ENCODE results near the gene CLCN2. TPM values are rescaled to one million over a fixed set of nuclear protein-coding genes. Genes with fewer than 3 reads are reported as not detected.

Gene CLCN2
- total RNA-seq (2022), result 23.0 and 28.6 TPM in 2 replicates
- percentile 57 among the genes with signal in this experiment for Bru-seq, nascent RNA
- percentile 68 among the genes with signal in this experiment for BruChase-seq, experiment 1, labeled RNA remaining after a 2-hour chase
- BruChase-seq, experiment 2, labeled RNA remaining after a 6-hour chase, result percentile 69 among the genes with signal in this experiment
- long read RNA-seq, transcript CLCN2-201 (24 exons, 3,290 nt), result major isoform, 9 of 15 reads
- long read RNA-seq, partial matches to known transcripts, result 3 of 15 reads
- long read RNA-seq, other reads (novel, unspliced or antisense), result 3 of 15 reads

GRCh38 chr3:184361532-184361931 lies at the start of gene CLCN2, which contains the start of gene POLR2H:
Gene CLCN2, minus strand, starts transcription at chr3:184361605. Its CDS starts 126 bp downstream, at chr3:184361479.
Gene POLR2H, plus strand, starts transcription at chr3:184361710. Its CDS starts 1,783 bp downstream, at chr3:184363493.
- Mint-ChIP-seq H3K9me3 (ENCODE audit: unreplicated experiment) (no peaks in the 10 kb centered on the region), H3K27me3 (ENCODE audit: insufficient read depth, unreplicated experiment) (no peaks in the 10 kb centered on the region), H3K27ac (ENCODE audit: unreplicated experiment) (peak within 1 kb of the TSS; percentile 97), H3K4me1 (ENCODE audit: low read depth, unreplicated experiment) (peaks cover 11% of the 10 kb centered on the region), H3K36me3 (ENCODE audit: insufficient read depth, unreplicated experiment) (peaks cover 35% of the 10 kb centered on the region), H3K4me3 (ENCODE audit: unreplicated experiment) (peak within 1 kb of the TSS; percentile 97)
- peak; percentile 66 to 82 for DNase-seq
- ChIA-PET POLR2A (interaction anchor here (0.6 to 1.0 kb wide), 3 partner anchors 13 to 16 kb away, joined by 3 to 4 read pairs (median 3); no protein-coding TSS in a partner anchor), CTCF (interaction anchor here (0.9 to 2.6 kb wide), 4 partner anchors 10 to 200 kb away, joined by 4 to 12 read pairs (median 5); partner anchors contain the start of genes EPHB3 and FAM131A)
- Histone ChIP-seq H3K27me3 (replicated peaks; ENCODE audit: control insufficient read depth, insufficient read depth, low read length) (no peaks in the 10 kb centered on the region; the same call in 1 of the 2 replicates), H3K4me1 (peaks cover 6% of the 10 kb centered on the region; the same call in 1 of the 2 replicates), H3K4me3 (ENCODE audit: low read depth, low read length) (peak within 1 kb of the TSS; percentile 74), H3K36me3 (ENCODE audit: control insufficient read depth, insufficient read depth, low read length) (0 out of 2 replicates have a peak, but pooled peaks cover 1% of the 10 kb centered on the region), H3K9me3 (no peaks in the 10 kb centered on the region)
- intact Hi-C loops (cut with micrococcal nuclease; ENCODE audit: unreplicated experiment), result loop anchor here (1.0 kb wide), 1 partner anchor 16 kb away; no protein-coding TSS in a partner anchor
- TF ChIP-seq CTCF (IDR thresholded peaks at IDR 0.05; ENCODE audit: insufficient read depth in 1 of 2, low read depth in 1 of 2, low read length in 1 of 2, severe bottlenecking in 1 of 2, unreplicated experiment in 1 of 2), result no peak
- no TSS peak for BruUV-seq (replicated peaks)

- no peaks in the 10 kb centered on the region for H3K4me1 ChIP-seq
- ChIA-PET CTCF (no interaction called here), POLR2A (no interaction called here)
- no peaks in the 10 kb centered on the region for H3K36me3 ChIP-seq (ENCODE audit: control insufficient read depth, insufficient read depth, low read length)
- no peaks in the 10 kb centered on the region for H3K36me3 Mint-ChIP-seq (ENCODE audit: insufficient read depth, unreplicated experiment)
- DNase-seq, result peak in 1 of 2 experiments; percentile 15
- no TSS peak for BruUV-seq (replicated peaks)
- no peaks in the 10 kb centered on the region for H3K9me3 Mint-ChIP-seq (ENCODE audit: unreplicated experiment)
- H3K4me1 Mint-ChIP-seq (ENCODE audit: low read depth, unreplicated experiment), result no peaks in the 10 kb centered on the region
- H3K4me3 ChIP-seq (ENCODE audit: low read depth, low read length), result no peak overlapping the region
- H3K27me3 ChIP-seq (replicated peaks; ENCODE audit: control insufficient read depth, insufficient read depth, low read length), result no peaks in the 10 kb centered on the region
- no peak overlapping the region for H3K4me3 Mint-ChIP-seq (ENCODE audit: unreplicated experiment)
- H3K9me3 ChIP-seq, result no peaks in the 10 kb centered on the region
- TF ChIP-seq CTCF (IDR thresholded peaks at IDR 0.05; ENCODE audit: insufficient read depth in 1 of 2, low read depth in 1 of 2, low read length in 1 of 2, severe bottlenecking in 1 of 2, unreplicated experiment in 1 of 2), result no peak
- intact Hi-C loops (cut with micrococcal nuclease; ENCODE audit: unreplicated experiment), result no loop called here
- no peaks in the 10 kb centered on the region for H3K27me3 Mint-ChIP-seq (ENCODE audit: insufficient read depth, unreplicated experiment)
- H3K27ac Mint-ChIP-seq (ENCODE audit: unreplicated experiment), result no peak overlapping the region
These were observed 48.6 kb upstream of the CLCN2 start for GRCh38 chr3:184409946-184410500.

GRCh38 chr3:184409331-184409926 lies 48.0 kb upstream of the CLCN2 start:
- no peaks in the 10 kb centered on the region for H3K27me3 ChIP-seq (replicated peaks; ENCODE audit: control insufficient read depth, insufficient read depth, low read length)
- ChIA-PET POLR2A (no interaction called here), CTCF (no interaction called here)
- Mint-ChIP-seq H3K27ac (ENCODE audit: unreplicated experiment) (no peak overlapping the region), H3K4me3 (ENCODE audit: unreplicated experiment) (no peak overlapping the region), H3K36me3 (ENCODE audit: insufficient read depth, unreplicated experiment) (no peaks in the 10 kb centered on the region), H3K9me3 (ENCODE audit: unreplicated experiment) (no peaks in the 10 kb centered on the region), H3K27me3 (ENCODE audit: insufficient read depth, unreplicated experiment) (no peaks in the 10 kb centered on the region), H3K4me1 (ENCODE audit: low read depth, unreplicated experiment) (no peaks in the 10 kb centered on the region)
- H3K4me1 ChIP-seq, result no peaks in the 10 kb centered on the region
- H3K4me3 ChIP-seq (ENCODE audit: low read depth, low read length), result no peak overlapping the region
- DNase-seq, result peak in 1 of 2 experiments; percentile 14
- TF ChIP-seq CTCF (IDR thresholded peaks at IDR 0.05; ENCODE audit: insufficient read depth in 1 of 2, low read depth in 1 of 2, low read length in 1 of 2, severe bottlenecking in 1 of 2, unreplicated experiment in 1 of 2), result no peak
- BruUV-seq (replicated peaks), result no TSS peak
- no peaks in the 10 kb centered on the region for H3K9me3 ChIP-seq
- intact Hi-C loops (cut with micrococcal nuclease; ENCODE audit: unreplicated experiment), result no loop called here
- H3K36me3 ChIP-seq (ENCODE audit: control insufficient read depth, insufficient read depth, low read length), result no peaks in the 10 kb centered on the region

All from Caco-2 (cell line).